Suprapubic skin (tissue), 4 donors: ENCODE measurements around the gene WNT16. TPM values are rescaled to one million over a fixed set of nuclear protein-coding genes. Genes with fewer than 3 reads are reported as not detected.

ENCODE experiments used
- DNase-seq, 2 donors: peaks; one replicate each; pipeline ENCODE4 v3.0.0-alpha.2; 2019; ENCODE audit warnings: low spot score in 2 of 2
- H3K27ac ChIP-seq: fragments of 200-600 bp; sonication (generic); one replicate; pipeline ENCODE4 v1.5.1; 2019
- H3K27me3 ChIP-seq: fragments of 200-600 bp; sonication (generic); one replicate; pipeline ENCODE4 v1.5.1; 2019
- H3K36me3 ChIP-seq: fragments of 200-600 bp; sonication (generic); one replicate; pipeline ENCODE4 v1.5.1; 2019
- H3K4me1 ChIP-seq: fragments of 200-600 bp; sonication (generic); one replicate; pipeline ENCODE4 v1.5.1; 2019
- H3K4me3 ChIP-seq: fragments of 200-600 bp; sonication (generic); one replicate; pipeline ENCODE4 v1.5.1; 2019; ENCODE audit warnings: mild to moderate bottlenecking
- H3K9me3 ChIP-seq: fragments of 200-600 bp; sonication (generic); one replicate; pipeline ENCODE4 v1.5.1; 2019
- EP300 ChIP-seq: sonication (generic); formaldehyde crosslinking; IDR thresholded peaks from one replicate; pipeline ENCODE4 v1.6.1; 2017; ENCODE audit warnings: antibody characterized with exemption
- POLR2A ChIP-seq, 2 donors: fragments of 450-650 bp; IDR thresholded peaks; one replicate each; pipeline ENCODE4 v1.6.1; 2017; ENCODE audit warnings: antibody characterized with exemption in 2 of 2, mild to moderate bottlenecking in 2 of 2, moderate library complexity in 2 of 2
- POLR2AphosphoS5 ChIP-seq, 3 donors: sonication (generic); formaldehyde crosslinking; IDR thresholded peaks; one replicate each; pipeline ENCODE4 v1.6.1; 2017; ENCODE audit warnings: antibody characterized with exemption in 3 of 3
- WGBS: methylation state at CpG from one replicate; pipeline ENCODE4 v1.1.5; 2018; 5-methylcytosine and 5-hydroxymethylcytosine counted together
- total RNA-seq, 4 donors: library from RNA; depleted of rRNA; stranded (reverse); fragments of >200 nt; gene quantifications; one replicate each; pipeline ENCODE4 v1.1.0, GENCODE V29; 2016
- TF ChIP-seq, protein P1 (sequence below), 2 donors: fragments of 200-600 bp in 1 of 2; fragments of 450-650 bp in 1 of 2; sonication (generic) in 1 of 2; IDR thresholded peaks; one replicate each; pipeline ENCODE4 v1.5.1; 2016 to 2019; ENCODE audit warnings: antibody characterized with exemption in 2 of 2, mild to moderate bottlenecking in 1 of 2, moderate library complexity in 1 of 2

Gene WNT16
- total RNA-seq, 4 donors from 2014 or later, result 11.6 to 28.8 (median 18.3) TPM

DNA sequence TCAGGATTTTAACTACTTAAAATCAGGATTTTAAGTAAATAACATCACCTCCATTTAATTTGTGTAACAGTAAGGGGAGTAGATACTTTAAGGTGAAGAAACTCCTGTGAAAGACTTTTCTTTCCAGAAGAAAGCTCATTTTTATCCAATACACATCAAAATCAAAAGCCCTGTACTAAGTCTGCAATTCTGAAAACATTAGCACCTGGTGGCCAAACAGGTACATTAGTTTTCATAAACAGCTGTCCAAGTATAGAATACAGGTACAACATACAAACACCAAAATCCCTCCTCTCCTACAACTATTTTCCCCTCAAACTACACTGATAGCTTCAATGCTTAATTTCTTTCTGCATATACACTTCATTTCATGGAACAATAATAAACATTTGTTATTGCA lies 44.4 kb downstream of the WNT16 start:
- Histone ChIP-seq H3K36me3 (peaks cover 17% of the 10 kb centered on the region), H3K9me3 (no peaks in the 10 kb centered on the region), H3K4me3 (no peak overlapping the region), H3K4me1 (peaks cover 6% of the 10 kb centered on the region), H3K27me3 (no peaks in the 10 kb centered on the region), H3K27ac (no peak overlapping the region)
- no peak for DNase-seq
- TF ChIP-seq POLR2A (IDR thresholded peaks at IDR 0.05) (no peak), POLR2AphosphoS5 (IDR thresholded peaks at IDR 0.05) (no peak), EP300 (no peak)
- TF ChIP-seq, protein P1, sequence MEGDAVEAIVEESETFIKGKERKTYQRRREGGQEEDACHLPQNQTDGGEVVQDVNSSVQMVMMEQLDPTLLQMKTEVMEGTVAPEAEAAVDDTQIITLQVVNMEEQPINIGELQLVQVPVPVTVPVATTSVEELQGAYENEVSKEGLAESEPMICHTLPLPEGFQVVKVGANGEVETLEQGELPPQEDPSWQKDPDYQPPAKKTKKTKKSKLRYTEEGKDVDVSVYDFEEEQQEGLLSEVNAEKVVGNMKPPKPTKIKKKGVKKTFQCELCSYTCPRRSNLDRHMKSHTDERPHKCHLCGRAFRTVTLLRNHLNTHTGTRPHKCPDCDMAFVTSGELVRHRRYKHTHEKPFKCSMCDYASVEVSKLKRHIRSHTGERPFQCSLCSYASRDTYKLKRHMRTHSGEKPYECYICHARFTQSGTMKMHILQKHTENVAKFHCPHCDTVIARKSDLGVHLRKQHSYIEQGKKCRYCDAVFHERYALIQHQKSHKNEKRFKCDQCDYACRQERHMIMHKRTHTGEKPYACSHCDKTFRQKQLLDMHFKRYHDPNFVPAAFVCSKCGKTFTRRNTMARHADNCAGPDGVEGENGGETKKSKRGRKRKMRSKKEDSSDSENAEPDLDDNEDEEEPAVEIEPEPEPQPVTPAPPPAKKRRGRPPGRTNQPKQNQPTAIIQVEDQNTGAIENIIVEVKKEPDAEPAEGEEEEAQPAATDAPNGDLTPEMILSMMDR (IDR thresholded peaks at IDR 0.05), result no peak

DNA sequence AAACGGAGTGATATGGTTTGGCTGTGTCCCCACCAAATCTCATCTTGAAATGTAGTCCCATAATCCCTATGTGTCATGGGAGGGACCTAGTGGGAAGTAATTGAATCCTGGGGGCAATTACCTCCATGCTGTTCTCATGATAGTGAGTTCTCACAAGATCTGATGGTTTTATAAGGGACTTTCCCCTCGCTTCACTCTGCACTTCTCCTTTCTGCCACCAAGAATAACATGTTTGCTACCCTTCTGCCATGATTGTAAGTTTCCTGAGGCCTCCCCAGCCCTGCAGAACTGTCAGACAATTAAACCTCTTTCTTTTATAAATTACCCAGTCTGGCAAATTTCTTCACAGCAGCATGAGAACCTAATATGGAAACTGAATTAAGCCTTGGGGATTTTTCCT lies 48.2 kb downstream of the WNT16 start:
- no peak for TF ChIP-seq POLR2AphosphoS5 (IDR thresholded peaks at IDR 0.05)
- no peak for TF ChIP-seq POLR2A (IDR thresholded peaks at IDR 0.05)
- TF ChIP-seq, protein P1 (IDR thresholded peaks at IDR 0.05), result no peak
- TF ChIP-seq EP300, result no peak
- 93% methylated on average over 2 of the region's 2 CpGs for WGBS
- peaks cover 6% of the 10 kb centered on the region for H3K4me1 ChIP-seq
- H3K36me3 ChIP-seq, result peaks cover 14% of the 10 kb centered on the region
- no peak for DNase-seq
- no peaks in the 10 kb centered on the region for H3K27me3 ChIP-seq
- no peak overlapping the region for H3K27ac ChIP-seq
- no peak overlapping the region for H3K4me3 ChIP-seq
- H3K9me3 ChIP-seq, result no peaks in the 10 kb centered on the region

DNA sequence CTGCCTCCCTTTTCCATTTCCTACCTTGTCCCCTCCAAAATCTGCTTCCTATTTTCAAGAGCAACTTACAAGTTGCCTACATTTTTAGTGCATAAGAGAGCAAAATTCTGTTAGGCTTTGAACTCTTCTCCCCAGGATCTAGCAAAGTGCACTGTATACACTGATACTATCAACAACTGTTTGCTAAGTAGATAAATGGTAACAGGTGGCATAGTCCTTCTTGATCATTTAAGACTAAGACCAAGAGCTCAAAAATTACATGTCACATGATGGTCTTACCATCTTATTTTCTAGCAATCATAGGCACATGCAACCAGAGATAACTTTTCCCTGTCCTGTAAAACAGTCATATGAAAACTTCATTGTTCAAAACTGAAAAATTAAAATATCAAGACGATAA lies 51.1 kb downstream of the WNT16 start:
- Histone ChIP-seq H3K4me3 (no peak overlapping the region), H3K9me3 (no peaks in the 10 kb centered on the region), H3K4me1 (peaks cover 14% of the 10 kb centered on the region), H3K36me3 (peaks cover 13% of the 10 kb centered on the region), H3K27ac (no peak overlapping the region), H3K27me3 (no peaks in the 10 kb centered on the region)
- no peak for DNase-seq
- 92% methylated on average over 1 of the region's 1 CpG for WGBS
- TF ChIP-seq, protein P1 (IDR thresholded peaks at IDR 0.05), result no peak
- TF ChIP-seq POLR2A (IDR thresholded peaks at IDR 0.05), result no peak
- no peak for TF ChIP-seq POLR2AphosphoS5 (IDR thresholded peaks at IDR 0.05)
- no peak for TF ChIP-seq EP300

DNA sequence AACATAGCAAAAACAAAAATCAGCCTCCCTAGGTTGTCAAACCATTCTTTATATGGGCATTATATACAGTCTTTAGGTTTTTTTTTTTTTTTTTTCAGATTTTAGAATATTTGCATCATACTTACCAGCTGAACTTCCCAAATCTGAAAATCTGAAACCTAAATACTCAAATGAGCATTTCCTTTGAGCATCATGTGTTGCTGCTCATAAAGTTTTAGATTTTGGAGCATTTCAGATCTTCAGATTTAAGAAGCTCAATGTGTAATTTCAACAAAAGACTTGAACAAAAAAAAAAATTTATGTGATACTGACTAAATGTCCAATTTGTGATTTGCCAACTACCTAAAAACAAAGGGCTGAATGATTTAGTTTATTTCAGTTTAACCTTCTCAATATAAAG lies 53.7 kb downstream of the WNT16 start:
- no peaks in the 10 kb centered on the region for H3K36me3 ChIP-seq
- H3K4me1 ChIP-seq, result peaks cover 28% of the 10 kb centered on the region
- H3K9me3 ChIP-seq, result no peaks in the 10 kb centered on the region
- no peak for TF ChIP-seq POLR2A (IDR thresholded peaks at IDR 0.05)
- no peak for TF ChIP-seq POLR2AphosphoS5 (IDR thresholded peaks at IDR 0.05)
- TF ChIP-seq, protein P1 (IDR thresholded peaks at IDR 0.05), result no peak
- TF ChIP-seq EP300, result no peak
- no peaks in the 10 kb centered on the region for H3K27me3 ChIP-seq
- no peak overlapping the region for H3K4me3 ChIP-seq
- no peak overlapping the region for H3K27ac ChIP-seq
- DNase-seq, result no peak

DNA sequence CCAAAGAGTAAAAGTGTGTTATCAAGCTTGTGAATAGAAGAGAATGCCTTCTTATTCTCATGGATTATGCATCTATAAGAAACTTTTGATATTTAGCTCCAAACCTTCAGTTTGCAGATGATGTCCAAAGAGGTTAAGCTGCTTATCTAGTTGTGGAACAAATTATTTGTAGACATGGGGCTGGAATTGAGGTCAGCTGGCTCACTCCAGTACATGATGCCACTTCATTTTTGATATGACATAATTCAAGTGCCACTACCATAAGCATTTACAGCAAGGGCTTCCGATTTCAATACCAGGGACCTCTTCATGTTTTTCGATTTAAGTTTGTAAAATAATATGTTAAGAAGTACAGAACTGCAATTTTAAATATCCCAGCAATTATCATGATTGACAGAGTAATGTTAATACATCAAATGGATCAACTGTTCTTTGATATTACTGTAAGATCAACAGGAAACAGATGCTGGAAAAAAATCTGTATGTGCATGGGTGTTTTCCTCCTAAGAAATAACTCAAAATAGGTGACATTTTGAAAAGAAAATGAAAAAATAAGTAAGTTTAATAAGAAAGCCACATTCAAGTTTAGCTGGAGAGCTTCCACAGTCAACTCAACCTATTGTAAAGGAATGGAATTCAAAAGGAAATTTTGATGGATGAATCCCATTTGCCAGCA lies 54.6 kb downstream of the WNT16 start:
- TF ChIP-seq, protein P1 (IDR thresholded peaks at IDR 0.05), result no peak
- TF ChIP-seq POLR2AphosphoS5 (IDR thresholded peaks at IDR 0.05) (no peak), EP300 (no peak), POLR2A (IDR thresholded peaks at IDR 0.05) (no peak)
- no peak for DNase-seq
- Histone ChIP-seq H3K27me3 (no peaks in the 10 kb centered on the region), H3K4me3 (no peak overlapping the region), H3K27ac (no peak overlapping the region), H3K4me1 (peaks cover 28% of the 10 kb centered on the region), H3K9me3 (no peaks in the 10 kb centered on the region), H3K36me3 (no peaks in the 10 kb centered on the region)
- WGBS, result 84% methylated on average over 2 of the region's 2 CpGs
